Endothelial cell (in vitro differentiated cells): ENCODE results near the gene THBS3. TPM values are rescaled to one million over a fixed set of nuclear protein-coding genes. Genes with fewer than 3 reads are reported as not detected.
A peak's percentile ranks its signal among the peaks of the same experiment; 100 is the strongest.

Experiments used
- DNase-seq: peaks from one replicate; pipeline ENCODE4 v3.0.0; 2021; ENCODE audit warnings: low spot score
- H3K27ac Mint-ChIP-seq: one replicate; pipeline ENCODE4 v1.8.0; 2021; ENCODE audit warnings: mixed read lengths, inconsistent platforms; ENCODE audit not compliant: unreplicated experiment
- H3K27me3 Mint-ChIP-seq: one replicate; pipeline ENCODE4 v1.8.0; 2021; ENCODE audit warnings: mild to moderate bottlenecking, moderate library complexity, mixed read lengths, inconsistent platforms; ENCODE audit not compliant: unreplicated experiment
- H3K36me3 Mint-ChIP-seq: one replicate; pipeline ENCODE4 v1.8.0; 2021; ENCODE audit warnings: mild to moderate bottlenecking, low read depth, mixed read lengths, inconsistent platforms; ENCODE audit not compliant: unreplicated experiment
- H3K4me1 Mint-ChIP-seq: one replicate; pipeline ENCODE4 v1.8.0; 2021; ENCODE audit warnings: mild to moderate bottlenecking, mixed read lengths, inconsistent platforms; ENCODE audit not compliant: unreplicated experiment
- H3K4me3 Mint-ChIP-seq: one replicate; pipeline ENCODE4 v1.8.0; 2021; ENCODE audit warnings: mild to moderate bottlenecking, mixed read lengths, inconsistent platforms; ENCODE audit not compliant: unreplicated experiment
- H3K9me3 Mint-ChIP-seq: one replicate; pipeline ENCODE4 v1.8.0; 2021; ENCODE audit warnings: mixed read lengths, inconsistent platforms; ENCODE audit not compliant: unreplicated experiment
- long read RNA-seq: library from polyadenylated mRNA; unstranded; transcript quantifications from one replicate; pipeline ENCODE4 v2.0.0, GENCODE V29; 2020; ENCODE audit not compliant: unreplicated experiment
- total RNA-seq: library from RNA; stranded (reverse); fragmentation: NEBNext Ultra II Directional; extraction: Animal tissue kit (Norgen Biotek cat#: 25700); gene quantifications from one replicate; pipeline ENCODE4 v1.2.1, GENCODE V29; 2021; ENCODE audit not compliant: unreplicated experiment
- TF ChIP-seq, protein P1 (sequence below): fragments of 200-600 bp; sonication (generic); IDR thresholded peaks from one replicate; pipeline ENCODE4 v1.5.0; 2021; ENCODE audit warnings: antibody characterized with exemption; ENCODE audit not compliant: unreplicated experiment

The THBS3 gene
- total RNA-seq = 35.5 TPM
- long read RNA-seq, transcript THBS3-201 (23 exons, 3,145 nt) = major isoform, 5 of 13 reads
- long read RNA-seq, partial matches to known transcripts = 3 of 13 reads
- long read RNA-seq, other reads (novel, unspliced or antisense) = 5 of 13 reads

DNA sequence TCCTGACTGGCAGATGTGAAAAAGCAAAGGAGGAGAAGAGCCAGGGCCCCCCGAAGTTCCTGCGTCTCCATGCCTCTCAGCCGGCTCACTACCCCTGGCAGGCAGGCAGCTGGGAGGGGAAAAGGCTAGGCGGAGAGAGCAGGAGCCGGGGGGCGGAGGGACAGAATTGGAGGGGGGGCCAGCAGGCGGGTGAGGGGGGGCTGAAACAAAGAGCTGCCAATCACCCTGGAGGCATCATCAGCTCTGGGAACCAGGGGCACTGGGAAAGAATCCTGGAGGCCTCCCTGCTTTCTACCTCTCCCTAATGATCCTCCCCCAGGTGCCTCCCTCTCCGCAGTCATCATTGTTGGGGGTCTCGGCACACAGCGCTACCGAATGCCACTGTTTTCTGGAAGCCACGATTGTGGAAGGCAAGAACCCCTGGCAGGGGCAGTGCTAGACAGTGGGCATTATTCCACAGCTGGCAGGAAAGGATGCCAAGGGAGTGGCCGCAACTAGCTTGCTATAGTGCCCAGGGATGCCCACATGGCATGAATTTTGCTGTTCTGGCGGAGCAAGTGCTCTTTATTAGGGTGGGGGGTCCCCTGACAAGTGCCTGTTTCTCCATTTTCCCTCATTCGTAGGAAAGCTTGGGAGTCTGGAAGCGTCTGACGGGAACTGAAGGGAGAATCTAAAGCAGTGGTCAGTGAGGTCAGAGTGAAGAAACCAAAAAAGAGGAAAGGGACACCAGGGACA, at the start of gene THBS3:
THBS3 (minus strand) TSS at position 92 of the 735 bp plus-strand sequence; CDS start at position 71, 21 bp downstream.
- Mint-ChIP-seq H3K4me1 (peaks cover 31% of the 10 kb centered on the region), H3K9me3 (no peaks in the 10 kb centered on the region), H3K27ac (peak within 1 kb of the TSS; percentile 99), H3K27me3 (peaks cover 21% of the 10 kb centered on the region), H3K4me3 (peak within 1 kb of the TSS; percentile 95), H3K36me3 (peaks cover 13% of the 10 kb centered on the region)
- no peak for DNase-seq
- TF ChIP-seq, protein P1, sequence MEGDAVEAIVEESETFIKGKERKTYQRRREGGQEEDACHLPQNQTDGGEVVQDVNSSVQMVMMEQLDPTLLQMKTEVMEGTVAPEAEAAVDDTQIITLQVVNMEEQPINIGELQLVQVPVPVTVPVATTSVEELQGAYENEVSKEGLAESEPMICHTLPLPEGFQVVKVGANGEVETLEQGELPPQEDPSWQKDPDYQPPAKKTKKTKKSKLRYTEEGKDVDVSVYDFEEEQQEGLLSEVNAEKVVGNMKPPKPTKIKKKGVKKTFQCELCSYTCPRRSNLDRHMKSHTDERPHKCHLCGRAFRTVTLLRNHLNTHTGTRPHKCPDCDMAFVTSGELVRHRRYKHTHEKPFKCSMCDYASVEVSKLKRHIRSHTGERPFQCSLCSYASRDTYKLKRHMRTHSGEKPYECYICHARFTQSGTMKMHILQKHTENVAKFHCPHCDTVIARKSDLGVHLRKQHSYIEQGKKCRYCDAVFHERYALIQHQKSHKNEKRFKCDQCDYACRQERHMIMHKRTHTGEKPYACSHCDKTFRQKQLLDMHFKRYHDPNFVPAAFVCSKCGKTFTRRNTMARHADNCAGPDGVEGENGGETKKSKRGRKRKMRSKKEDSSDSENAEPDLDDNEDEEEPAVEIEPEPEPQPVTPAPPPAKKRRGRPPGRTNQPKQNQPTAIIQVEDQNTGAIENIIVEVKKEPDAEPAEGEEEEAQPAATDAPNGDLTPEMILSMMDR = no peak

DNA sequence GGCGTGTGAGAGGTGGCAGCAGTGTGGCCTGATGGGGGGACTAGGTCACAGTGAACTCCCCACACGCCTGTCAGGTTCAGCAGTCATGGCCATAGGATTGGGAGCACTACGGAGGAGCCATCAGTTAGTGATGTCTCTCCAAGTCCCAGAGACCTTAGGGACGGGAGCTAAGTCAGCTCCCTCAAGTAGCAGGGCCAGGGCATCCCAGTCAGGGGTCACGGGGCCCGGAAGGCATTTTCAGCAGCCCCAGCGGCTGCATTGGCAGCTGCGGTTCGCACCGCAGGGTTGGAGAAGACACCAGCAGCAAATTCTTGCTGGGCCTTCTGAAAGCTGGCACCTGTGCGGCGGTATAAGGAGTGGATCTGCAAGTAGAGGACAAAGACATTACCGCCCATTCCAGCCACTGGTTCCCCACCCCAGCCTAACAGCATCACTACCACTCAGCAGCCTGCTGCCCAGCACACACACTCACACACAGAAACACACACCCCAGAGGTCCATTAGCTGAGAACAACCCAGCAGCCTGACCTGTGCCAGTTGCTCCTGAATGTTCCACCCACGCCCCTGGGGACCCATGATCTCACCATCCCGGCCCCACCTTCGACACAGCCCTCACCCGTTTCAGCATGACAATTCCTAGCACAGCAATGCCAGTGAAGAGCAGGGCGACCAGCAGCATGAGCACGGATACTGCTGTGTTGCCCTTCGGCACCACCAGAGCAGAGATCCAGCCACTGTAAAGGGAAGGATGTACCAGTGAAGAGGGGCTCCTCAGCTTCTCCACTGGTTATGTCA, 48.6 kb upstream of the THBS3 start:
- Mint-ChIP-seq H3K27me3 (peaks cover 13% of the 10 kb centered on the region), H3K9me3 (no peaks in the 10 kb centered on the region), H3K27ac (peak overlapping the region; percentile 96), H3K4me3 (peak overlapping the region; percentile 97), H3K4me1 (peaks cover 33% of the 10 kb centered on the region), H3K36me3 (peaks cover 28% of the 10 kb centered on the region)
- TF ChIP-seq, protein P1 = no peak
- no peak for DNase-seq

DNA sequence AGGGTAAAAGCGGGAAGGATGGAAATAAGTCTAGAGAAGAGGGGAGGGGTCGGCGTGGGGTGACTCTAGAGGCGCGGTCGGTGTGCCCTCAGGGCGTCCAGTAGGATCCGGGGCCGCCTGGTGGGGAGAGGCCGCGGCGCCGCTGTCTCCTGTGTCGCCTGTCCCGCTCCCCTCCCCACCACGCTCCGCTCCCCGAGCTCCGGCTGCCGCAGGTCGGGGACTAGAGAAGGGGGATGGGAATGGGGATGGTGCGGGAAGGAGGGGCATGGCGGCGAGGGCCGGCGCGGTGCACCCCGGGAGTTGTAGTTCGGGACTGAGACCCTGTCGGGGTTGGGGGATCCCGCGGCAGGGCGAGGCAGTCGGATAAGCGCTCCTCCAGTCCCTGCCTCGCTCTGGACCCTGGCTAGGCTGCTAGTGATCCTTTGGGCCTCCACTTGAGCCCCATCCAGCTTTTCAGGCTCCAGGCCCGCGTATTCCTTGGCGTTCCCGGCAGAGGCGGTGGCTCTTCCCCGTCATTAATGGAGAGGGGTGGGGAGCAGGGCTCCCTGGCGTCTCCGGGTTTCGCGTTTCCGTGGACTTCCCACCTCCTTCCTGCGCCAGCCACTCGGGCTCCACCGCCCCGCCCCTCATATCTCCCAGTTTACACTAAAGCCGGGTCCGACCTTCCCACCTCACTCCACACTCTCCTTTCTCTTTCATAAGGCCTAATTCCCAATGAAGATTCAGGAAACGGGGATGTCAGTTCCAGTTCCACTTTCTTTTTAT, 47.7 kb upstream of the THBS3 start, which contains the start of gene ENTREP3:
ENTREP3 (minus strand) TSS at position 241 of the 765 bp plus-strand sequence. CDS start 606 bp downstream, outside the sequence.
- Mint-ChIP-seq H3K4me1 (peaks cover 33% of the 10 kb centered on the region), H3K9me3 (no peaks in the 10 kb centered on the region), H3K27me3 (peaks cover 13% of the 10 kb centered on the region), H3K27ac (peak within 1 kb of the TSS; percentile 96), H3K36me3 (peaks cover 26% of the 10 kb centered on the region), H3K4me3 (peak within 1 kb of the TSS; percentile 97)
- TF ChIP-seq, protein P1 = no peak
- peak; percentile 89 for DNase-seq

DNA sequence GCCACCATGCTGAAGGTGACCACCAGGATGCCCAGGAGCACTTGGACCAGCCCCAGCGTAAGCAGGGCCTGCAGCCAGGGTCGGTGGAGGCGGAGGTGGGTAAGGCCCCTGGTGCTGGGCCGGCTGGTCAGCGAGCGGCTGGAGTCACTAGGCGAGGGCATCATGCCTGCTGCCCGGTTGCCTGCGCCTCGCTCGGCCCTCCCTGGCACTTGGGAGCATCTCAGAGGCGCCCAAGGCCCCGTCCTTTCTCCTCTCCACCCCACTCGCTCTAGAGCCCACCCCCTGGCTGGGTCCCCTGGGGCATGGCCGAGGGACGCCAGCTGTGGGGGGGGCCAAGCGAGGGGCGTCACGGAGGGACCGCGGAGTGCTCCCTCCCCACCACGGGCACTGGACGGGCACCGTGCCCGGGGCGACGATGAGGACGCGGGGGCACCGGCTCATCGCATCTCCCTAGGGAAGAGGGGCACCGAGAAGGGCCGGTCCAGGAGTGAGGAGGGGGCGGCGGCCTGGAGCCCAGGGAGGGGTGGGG, 47.1 kb upstream of the THBS3 start:
- peaks cover 33% of the 10 kb centered on the region for H3K4me1 Mint-ChIP-seq
- peak overlapping the region; percentile 97 for H3K4me3 Mint-ChIP-seq
- peak overlapping the region; percentile 48 for H3K27ac Mint-ChIP-seq
- peaks cover 13% of the 10 kb centered on the region for H3K27me3 Mint-ChIP-seq
- TF ChIP-seq, protein P1 = no peak
- H3K36me3 Mint-ChIP-seq = peaks cover 23% of the 10 kb centered on the region
- no peaks in the 10 kb centered on the region for H3K9me3 Mint-ChIP-seq
- DNase-seq = peak; percentile 14
